Measurements from ENCODE around the gene ALKBH4. TPM values are rescaled to one million over a fixed set of nuclear protein-coding genes. Genes with fewer than 3 reads are reported as not detected.
"Not testable (repeated sequence)": the region's sequence is repeated elsewhere in the genome, so short reads cannot be mapped to it uniquely, and the experiment has no call there.

Gene ALKBH4
- total RNA-seq, 1 experiment from 2014 or later: 31.0 TPM

DNA sequence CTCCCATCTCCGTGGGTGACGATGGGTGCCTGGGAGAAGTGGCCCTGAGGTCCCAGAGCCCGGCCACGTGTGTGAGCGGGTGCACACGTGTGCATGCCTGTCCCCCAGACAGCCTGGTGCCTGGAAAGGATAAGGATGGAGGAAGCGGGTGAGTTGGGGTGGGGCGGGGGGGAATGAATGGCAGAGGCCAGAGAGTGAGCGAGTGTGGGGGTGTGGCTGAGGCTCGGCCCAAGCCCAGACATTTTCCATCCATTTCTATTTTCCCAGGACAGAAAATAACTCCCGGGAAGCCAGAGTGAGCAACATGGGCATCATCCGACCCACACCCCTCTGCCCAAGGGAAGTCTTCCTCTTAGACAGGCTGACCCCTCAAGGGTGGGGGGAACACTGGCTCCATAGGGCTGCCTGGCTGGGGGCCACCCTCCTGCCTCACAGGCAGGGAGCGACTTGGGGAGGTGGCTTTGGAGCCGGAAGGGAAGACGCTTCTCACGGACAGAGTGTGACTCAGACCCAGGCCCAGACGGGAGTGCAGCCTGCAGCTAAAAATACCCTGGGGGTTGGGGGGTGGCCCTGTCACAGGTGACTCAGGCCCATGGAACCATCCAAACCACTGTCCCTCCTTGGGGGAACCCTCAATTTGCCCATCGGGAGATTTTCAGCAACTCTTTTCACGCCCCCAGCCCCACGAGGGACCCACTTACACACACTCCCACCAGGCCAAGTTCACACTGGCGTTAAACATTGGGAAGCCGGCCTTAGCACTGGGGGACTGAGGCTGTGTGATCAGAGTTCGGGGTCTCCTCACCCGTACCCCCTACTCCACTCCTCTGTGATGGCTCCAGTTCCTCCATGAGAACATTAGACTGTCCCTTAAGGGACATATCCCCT lies 40.9 kb upstream of the ALKBH4 start:
- POLR2A ChIA-PET (ENCODE audit: unreplicated experiment); intact Hi-C loops (cut with micrococcal nuclease); H3K4me3 ChIP-seq (ENCODE audit: low read length); CTCF ChIA-PET; H3K9me3 ChIP-seq (ENCODE audit: low read length); H3K36me3 ChIP-seq (ENCODE audit: low read depth, low read length); H3K4me1 ChIP-seq (ENCODE audit: insufficient read depth, low read length); H4K20me1 ChIP-seq (ENCODE audit: low read length); H3K27me3 ChIP-seq (ENCODE audit: low read length); H3K4me2 ChIP-seq (ENCODE audit: low read length); H3F3A ChIP-seq (ENCODE audit: low read length, unreplicated experiment); H3K9me2 ChIP-seq (replicated peaks; ENCODE audit: low read length); H3K79me2 ChIP-seq (ENCODE audit: low read length); DNase-seq; H2AFZ ChIP-seq (ENCODE audit: low read length): not testable (repeated sequence)
- peak; percentile 96 for ATAC-seq
- TSS peak; percentile 65 for BruUV-seq (replicated peaks)
- Histone ChIP-seq H3K9ac (ENCODE audit: low read length) (0 out of 2 replicates have a peak overlapping the region, but pooled peaks have one; percentile 40), H3K27ac (ENCODE audit: low read length) (peak overlapping the region; percentile 66)

DNA sequence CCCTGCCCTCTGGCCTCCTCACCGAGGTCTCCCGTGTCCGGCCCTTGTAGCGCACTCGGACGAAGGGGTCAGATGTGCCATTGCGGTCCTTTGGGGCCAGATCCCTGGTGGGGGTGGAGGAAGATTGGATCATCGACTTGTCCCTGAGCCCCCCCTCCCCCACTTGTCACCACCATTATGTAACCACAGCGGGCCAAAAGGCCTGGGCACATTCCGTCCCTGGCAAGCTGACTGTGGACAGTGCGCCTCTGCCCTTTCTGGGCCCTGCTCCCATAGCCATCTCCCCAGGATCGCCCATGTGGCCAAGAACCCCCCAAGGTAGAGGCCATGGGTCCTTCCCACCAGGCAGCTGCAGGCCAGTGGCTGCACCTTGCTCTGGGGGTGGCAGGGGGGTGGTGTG lies 38.5 kb upstream of the ALKBH4 start:
- H3F3A ChIP-seq (ENCODE audit: low read length, unreplicated experiment); DNase-seq; BruUV-seq (replicated peaks); H3K4me2 ChIP-seq (ENCODE audit: low read length); H3K9me2 ChIP-seq (replicated peaks; ENCODE audit: low read length); H4K20me1 ChIP-seq (ENCODE audit: low read length); H3K27me3 ChIP-seq (ENCODE audit: low read length); H3K27ac ChIP-seq (ENCODE audit: low read length); POLR2A ChIA-PET (ENCODE audit: unreplicated experiment); CTCF ChIA-PET; intact Hi-C loops (cut with micrococcal nuclease); H3K9ac ChIP-seq (ENCODE audit: low read length); H3K4me3 ChIP-seq (ENCODE audit: low read length); H3K36me3 ChIP-seq (ENCODE audit: low read depth, low read length); H2AFZ ChIP-seq (ENCODE audit: low read length); H3K79me2 ChIP-seq (ENCODE audit: low read length); H3K4me1 ChIP-seq (ENCODE audit: insufficient read depth, low read length); H3K9me3 ChIP-seq (ENCODE audit: low read length); ATAC-seq: not testable (repeated sequence)

DNA sequence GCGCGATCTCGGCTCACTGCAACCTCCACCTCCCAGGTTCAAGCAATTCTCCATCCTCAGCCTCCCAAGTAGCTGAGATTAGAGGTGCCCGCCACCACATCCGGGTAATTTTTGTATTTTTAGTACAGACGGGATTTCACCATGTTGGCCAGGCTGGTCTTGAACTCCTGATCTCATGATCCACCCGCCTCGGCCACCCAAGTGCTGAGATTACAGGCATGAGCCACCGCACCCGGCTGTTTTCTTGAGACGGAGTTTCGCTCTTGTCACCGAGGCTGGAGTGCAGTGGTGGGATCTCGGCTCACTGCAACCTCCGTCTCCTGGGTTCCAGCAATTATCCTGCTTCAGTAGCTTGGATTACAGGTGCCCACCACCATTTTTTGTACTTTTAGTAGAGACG lies 33.7 kb upstream of the ALKBH4 start:
- ATAC-seq; POLR2A ChIA-PET (ENCODE audit: unreplicated experiment); H3K27me3 ChIP-seq (ENCODE audit: low read length); H3K27ac ChIP-seq (ENCODE audit: low read length); H3F3A ChIP-seq (ENCODE audit: low read length, unreplicated experiment); H3K79me2 ChIP-seq (ENCODE audit: low read length); H3K4me1 ChIP-seq (ENCODE audit: insufficient read depth, low read length); H3K4me3 ChIP-seq (ENCODE audit: low read length); H3K36me3 ChIP-seq (ENCODE audit: low read depth, low read length); CTCF ChIA-PET; H2AFZ ChIP-seq (ENCODE audit: low read length); H3K9ac ChIP-seq (ENCODE audit: low read length); H3K9me2 ChIP-seq (replicated peaks; ENCODE audit: low read length); BruUV-seq (replicated peaks); intact Hi-C loops (cut with micrococcal nuclease); H4K20me1 ChIP-seq (ENCODE audit: low read length); H3K4me2 ChIP-seq (ENCODE audit: low read length); DNase-seq; H3K9me3 ChIP-seq (ENCODE audit: low read length): not testable (repeated sequence)

GRCh38 chr7:102497308-102497707 lies 32.6 kb upstream of the ALKBH4 start:
- H3K4me2 ChIP-seq (ENCODE audit: low read length); H4K20me1 ChIP-seq (ENCODE audit: low read length); H3K4me3 ChIP-seq (ENCODE audit: low read length); H2AFZ ChIP-seq (ENCODE audit: low read length); H3K9ac ChIP-seq (ENCODE audit: low read length); H3K79me2 ChIP-seq (ENCODE audit: low read length); H3K9me3 ChIP-seq (ENCODE audit: low read length); ATAC-seq; DNase-seq; H3F3A ChIP-seq (ENCODE audit: low read length, unreplicated experiment); POLR2A ChIA-PET (ENCODE audit: unreplicated experiment); H3K9me2 ChIP-seq (replicated peaks; ENCODE audit: low read length); H3K27me3 ChIP-seq (ENCODE audit: low read length); H3K36me3 ChIP-seq (ENCODE audit: low read depth, low read length); CTCF ChIA-PET; H3K27ac ChIP-seq (ENCODE audit: low read length); H3K4me1 ChIP-seq (ENCODE audit: insufficient read depth, low read length); BruUV-seq (replicated peaks); intact Hi-C loops (cut with micrococcal nuclease): not testable (repeated sequence)

DNA sequence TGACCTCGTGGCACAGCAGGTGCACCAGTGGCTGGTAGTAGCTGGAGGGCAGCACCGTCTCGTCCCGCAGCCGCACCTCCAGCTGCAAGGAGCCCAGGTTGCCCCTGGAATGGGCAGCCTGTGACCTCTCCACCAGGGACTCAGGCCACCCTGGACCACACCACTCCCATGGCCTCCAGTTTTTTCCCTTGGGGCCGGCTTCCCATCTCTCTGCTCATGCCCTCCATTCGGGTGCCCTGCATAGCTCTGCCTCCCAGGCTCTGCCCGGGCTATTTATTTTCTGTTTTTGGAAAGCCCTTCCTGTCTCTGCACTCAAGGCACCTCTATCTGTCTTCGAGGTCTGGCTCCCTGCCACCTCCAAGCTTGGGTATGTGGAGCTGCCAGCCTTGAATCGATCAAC lies 32.2 kb upstream of the ALKBH4 start:
- POLR2A ChIA-PET (ENCODE audit: unreplicated experiment); DNase-seq; H2AFZ ChIP-seq (ENCODE audit: low read length); H3K9me3 ChIP-seq (ENCODE audit: low read length); H3K27me3 ChIP-seq (ENCODE audit: low read length); H3K9ac ChIP-seq (ENCODE audit: low read length); H3K36me3 ChIP-seq (ENCODE audit: low read depth, low read length); H3K4me2 ChIP-seq (ENCODE audit: low read length); H3K27ac ChIP-seq (ENCODE audit: low read length); H3F3A ChIP-seq (ENCODE audit: low read length, unreplicated experiment); H3K4me1 ChIP-seq (ENCODE audit: insufficient read depth, low read length); intact Hi-C loops (cut with micrococcal nuclease); H4K20me1 ChIP-seq (ENCODE audit: low read length); H3K4me3 ChIP-seq (ENCODE audit: low read length); H3K9me2 ChIP-seq (replicated peaks; ENCODE audit: low read length); H3K79me2 ChIP-seq (ENCODE audit: low read length); ATAC-seq; BruUV-seq (replicated peaks); CTCF ChIA-PET: not testable (repeated sequence)

DNA sequence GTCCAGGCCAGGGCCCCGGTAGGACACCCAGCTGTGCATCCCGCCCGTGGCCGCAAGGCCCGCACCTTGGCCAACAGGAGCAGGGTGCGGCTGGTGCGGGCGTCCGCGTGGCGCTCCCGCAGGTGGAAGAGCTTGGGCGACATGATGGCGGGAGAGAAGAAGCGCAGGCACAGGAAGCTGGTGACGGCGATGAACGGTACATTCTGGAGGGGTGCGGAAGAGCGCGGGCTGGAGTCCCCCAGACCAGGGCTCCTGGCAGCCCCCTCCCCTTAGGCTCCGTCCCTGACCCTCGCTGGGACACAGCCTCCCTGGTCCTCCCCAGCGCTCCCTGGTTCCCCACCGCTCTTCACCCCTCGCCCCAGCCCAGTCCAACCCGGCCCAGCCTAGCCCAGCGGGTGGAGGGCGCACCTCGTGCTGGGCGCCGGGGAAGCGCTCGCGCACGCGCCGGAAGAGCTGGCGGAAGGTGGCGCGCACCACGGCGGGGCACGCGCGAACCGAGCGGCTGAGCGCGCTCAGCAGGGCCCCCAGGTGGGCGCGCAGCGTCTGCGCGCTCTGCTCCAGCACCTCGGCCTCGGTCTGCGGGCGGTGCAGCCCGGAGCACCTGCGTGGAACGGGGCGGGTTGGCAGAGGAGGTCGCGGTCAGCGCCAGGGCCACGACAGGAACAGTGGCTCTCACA lies 29.9 kb upstream of the ALKBH4 start:
- DNase-seq; H3K4me1 ChIP-seq (ENCODE audit: insufficient read depth, low read length); H3K36me3 ChIP-seq (ENCODE audit: low read depth, low read length); H2AFZ ChIP-seq (ENCODE audit: low read length); H3K9ac ChIP-seq (ENCODE audit: low read length); POLR2A ChIA-PET (ENCODE audit: unreplicated experiment); CTCF ChIA-PET; H3F3A ChIP-seq (ENCODE audit: low read length, unreplicated experiment); H3K4me2 ChIP-seq (ENCODE audit: low read length); H4K20me1 ChIP-seq (ENCODE audit: low read length); intact Hi-C loops (cut with micrococcal nuclease); H3K79me2 ChIP-seq (ENCODE audit: low read length); H3K4me3 ChIP-seq (ENCODE audit: low read length); H3K27me3 ChIP-seq (ENCODE audit: low read length); H3K9me3 ChIP-seq (ENCODE audit: low read length); H3K9me2 ChIP-seq (replicated peaks; ENCODE audit: low read length); H3K27ac ChIP-seq (ENCODE audit: low read length): not testable (repeated sequence)
- BruUV-seq (replicated peaks): TSS peak; percentile 74
- peak; percentile 29 for ATAC-seq
